ENCODE measurements around the gene SYT9.

The SYT9 gene

DNA sequence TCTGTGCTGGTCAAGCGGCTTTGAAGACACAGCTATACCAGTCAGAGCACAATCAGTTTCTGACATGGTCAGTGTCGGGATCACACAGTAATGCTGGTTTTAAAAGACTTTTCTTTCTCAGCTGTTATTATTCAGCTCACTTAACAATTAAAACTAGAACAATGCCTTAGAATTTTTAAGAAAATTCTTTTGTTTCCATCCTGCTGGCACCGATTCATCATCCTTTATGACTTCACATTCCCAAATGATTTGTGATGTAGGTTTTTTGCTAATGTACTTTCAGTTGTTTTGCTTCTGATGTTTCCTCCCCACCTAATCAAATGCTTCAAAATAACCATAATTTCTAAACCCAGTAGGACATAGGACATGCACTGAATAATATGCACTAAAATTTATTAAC, 199.1 kb downstream of the SYT9 start:
- no peaks in the 10 kb centered on the region for H3K4me1 ChIP-seq (ENCODE audit: control insufficient read depth, insufficient read depth, low read length)
- DNase-seq (ENCODE audit: low read depth) = no peak
- no peaks in the 10 kb centered on the region for H3K9me3 ChIP-seq (ENCODE audit: control insufficient read depth, low read length)
- H3K36me3 ChIP-seq (ENCODE audit: control insufficient read depth, insufficient read depth, low read length, severe bottlenecking) = no peaks in the 10 kb centered on the region
- no peak overlapping the region for H3K4me3 ChIP-seq (ENCODE audit: low read length)
- H3K9ac ChIP-seq (ENCODE audit: low read length) = no peak overlapping the region
- H3K27me3 ChIP-seq (replicated peaks; ENCODE audit: control insufficient read depth, insufficient read depth, low read length) = no peaks in the 10 kb centered on the region

DNA sequence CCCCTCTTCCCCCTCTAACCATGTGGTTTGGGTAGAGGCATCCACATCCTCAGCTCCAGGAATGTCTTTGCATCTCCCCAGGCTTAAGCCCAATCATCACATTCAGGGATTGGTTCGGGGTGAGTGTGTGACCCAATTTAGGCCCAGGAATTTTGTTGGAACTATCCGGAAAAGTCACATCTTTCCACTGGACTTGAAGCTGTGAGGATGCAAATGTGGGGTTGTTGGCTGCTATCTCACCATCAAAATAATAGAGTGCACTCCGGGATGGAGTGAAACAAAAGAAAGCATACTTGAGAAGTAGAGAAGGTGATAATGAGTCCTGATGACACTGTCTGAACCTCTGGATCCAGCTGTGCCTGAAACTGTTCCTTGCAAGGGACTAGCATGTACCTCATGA, 199.8 kb downstream of the SYT9 start:
- no peaks in the 10 kb centered on the region for H3K27me3 ChIP-seq (replicated peaks; ENCODE audit: control insufficient read depth, insufficient read depth, low read length)
- H3K4me1 ChIP-seq (ENCODE audit: control insufficient read depth, insufficient read depth, low read length) = no peaks in the 10 kb centered on the region
- DNase-seq (ENCODE audit: low read depth) = no peak
- H3K9me3 ChIP-seq (ENCODE audit: control insufficient read depth, low read length) = no peaks in the 10 kb centered on the region
- no peak overlapping the region for H3K9ac ChIP-seq (ENCODE audit: low read length)
- no peak overlapping the region for H3K4me3 ChIP-seq (ENCODE audit: low read length)
- H3K36me3 ChIP-seq (ENCODE audit: control insufficient read depth, insufficient read depth, low read length, severe bottlenecking) = no peaks in the 10 kb centered on the region

DNA sequence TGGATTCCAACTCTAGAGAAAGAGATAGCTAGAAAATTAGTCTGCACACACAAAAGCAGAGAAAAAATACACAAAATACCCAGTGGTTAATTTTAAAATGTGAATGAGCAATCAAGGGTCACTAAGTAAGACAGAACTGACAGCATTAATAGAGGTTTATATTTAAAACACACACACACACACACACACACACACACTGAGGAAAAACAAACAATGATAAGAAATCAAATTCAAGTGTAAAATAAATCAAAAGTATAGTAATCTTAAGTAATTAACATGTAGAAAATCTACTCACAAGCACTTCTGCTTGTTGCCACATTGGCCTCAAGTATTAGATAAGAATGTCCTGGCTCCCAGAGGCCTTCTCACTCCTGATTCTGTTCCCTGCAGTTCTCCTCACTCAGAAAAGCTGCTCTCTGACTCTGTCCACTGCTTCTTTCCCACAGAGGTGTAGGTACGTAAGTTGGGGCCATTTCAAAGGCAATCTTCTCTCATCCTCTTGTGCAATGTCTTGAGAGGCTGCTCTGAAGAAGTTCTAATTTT, 200.3 kb downstream of the SYT9 start:
- no peak overlapping the region for H3K9ac ChIP-seq (ENCODE audit: low read length)
- H3K36me3 ChIP-seq (ENCODE audit: control insufficient read depth, insufficient read depth, low read length, severe bottlenecking) = no peaks in the 10 kb centered on the region

DNA sequence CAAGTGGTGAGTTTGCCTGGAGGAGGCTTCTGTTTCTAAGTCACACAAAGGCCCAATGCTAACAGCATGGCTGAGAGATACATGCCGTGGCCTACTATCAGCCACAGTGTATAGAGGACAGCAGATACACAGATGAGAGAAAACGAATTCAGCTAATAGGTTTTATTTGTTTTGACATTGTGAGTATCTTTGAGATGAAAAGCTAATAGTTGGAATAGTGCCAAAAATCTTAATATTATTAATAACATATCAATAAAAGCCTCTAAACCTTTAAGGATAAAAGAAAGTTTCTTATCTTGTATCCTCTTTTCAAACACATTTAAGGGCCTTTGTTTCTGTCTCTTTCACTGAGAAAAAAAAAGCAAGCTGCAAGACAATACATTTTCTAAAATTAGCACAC, 203.2 kb downstream of the SYT9 start:
- no peaks in the 10 kb centered on the region for H3K4me1 ChIP-seq (ENCODE audit: control insufficient read depth, insufficient read depth, low read length)
- no peak overlapping the region for H3K9ac ChIP-seq (ENCODE audit: low read length)
- no peaks in the 10 kb centered on the region for H3K27me3 ChIP-seq (replicated peaks; ENCODE audit: control insufficient read depth, insufficient read depth, low read length)
- H3K36me3 ChIP-seq (ENCODE audit: control insufficient read depth, insufficient read depth, low read length, severe bottlenecking) = no peaks in the 10 kb centered on the region
- H3K4me3 ChIP-seq (ENCODE audit: low read length) = no peak overlapping the region
- DNase-seq (ENCODE audit: low read depth) = no peak
- H3K9me3 ChIP-seq (ENCODE audit: control insufficient read depth, low read length) = no peaks in the 10 kb centered on the region

More for the DNA sequence above, 200.3 kb downstream of the SYT9 start:
- Histone ChIP-seq H3K27me3 (replicated peaks; ENCODE audit: control insufficient read depth, insufficient read depth, low read length) (no peaks in the 10 kb centered on the region), H3K4me1 (ENCODE audit: control insufficient read depth, insufficient read depth, low read length) (no peaks in the 10 kb centered on the region), H3K4me3 (ENCODE audit: low read length) (no peak overlapping the region), H3K9me3 (ENCODE audit: control insufficient read depth, low read length) (no peaks in the 10 kb centered on the region)
- no peak for DNase-seq (ENCODE audit: low read depth)

DNA sequence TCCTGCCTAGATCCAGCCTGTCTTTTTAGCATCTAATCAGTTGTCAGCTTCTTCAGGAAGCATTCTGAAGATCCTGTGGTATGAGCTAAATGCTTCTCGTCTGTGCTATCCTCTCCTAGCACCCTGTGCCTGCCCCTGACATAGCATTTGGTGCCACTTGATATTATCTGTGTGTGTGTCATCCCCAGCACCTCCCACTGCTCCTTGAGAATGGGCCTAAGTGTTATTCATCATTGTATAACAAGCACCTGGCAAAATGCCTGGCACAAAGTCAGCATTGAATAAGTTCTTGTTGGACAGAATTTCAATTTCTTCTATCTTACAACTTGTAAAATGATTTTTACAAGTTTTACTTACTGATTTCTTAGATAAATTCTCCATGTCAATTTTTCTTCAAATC, 205.5 kb downstream of the SYT9 start:
- no peaks in the 10 kb centered on the region for H3K9me3 ChIP-seq (ENCODE audit: control insufficient read depth, low read length)
- no peak overlapping the region for H3K9ac ChIP-seq (ENCODE audit: low read length)
- DNase-seq (ENCODE audit: low read depth) = peak; percentile 17
- no peaks in the 10 kb centered on the region for H3K36me3 ChIP-seq (ENCODE audit: control insufficient read depth, insufficient read depth, low read length, severe bottlenecking)
- no peaks in the 10 kb centered on the region for H3K4me1 ChIP-seq (ENCODE audit: control insufficient read depth, insufficient read depth, low read length)
- no peak overlapping the region for H3K4me3 ChIP-seq (ENCODE audit: low read length)
- no peaks in the 10 kb centered on the region for H3K27me3 ChIP-seq (replicated peaks; ENCODE audit: control insufficient read depth, insufficient read depth, low read length)

DNA sequence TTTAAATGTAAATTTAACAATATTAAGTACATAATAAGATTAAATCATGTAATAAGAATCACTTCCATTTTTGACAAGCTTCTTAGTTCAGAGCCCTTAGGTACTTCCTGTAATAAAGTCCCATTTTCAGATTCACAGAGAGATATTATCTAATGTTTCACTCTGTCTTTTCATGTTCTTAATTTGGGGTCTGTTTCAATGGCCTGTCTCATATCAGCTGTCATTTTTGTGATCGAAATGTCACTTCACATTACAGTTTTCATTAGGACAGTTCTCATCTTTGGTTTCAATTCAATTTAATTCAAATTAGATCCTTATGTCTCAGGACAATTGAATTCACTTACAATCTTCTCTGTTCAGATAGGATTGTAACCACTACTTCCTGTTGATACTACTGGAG, 211.0 kb downstream of the SYT9 start:
- no peaks in the 10 kb centered on the region for H3K27me3 ChIP-seq (replicated peaks; ENCODE audit: control insufficient read depth, insufficient read depth, low read length)
- H3K36me3 ChIP-seq (ENCODE audit: control insufficient read depth, insufficient read depth, low read length, severe bottlenecking) = no peaks in the 10 kb centered on the region
- no peaks in the 10 kb centered on the region for H3K4me1 ChIP-seq (ENCODE audit: control insufficient read depth, insufficient read depth, low read length)
- no peak overlapping the region for H3K9ac ChIP-seq (ENCODE audit: low read length)
- no peaks in the 10 kb centered on the region for H3K9me3 ChIP-seq (ENCODE audit: control insufficient read depth, low read length)
- no peak overlapping the region for H3K4me3 ChIP-seq (ENCODE audit: low read length)
- DNase-seq (ENCODE audit: low read depth) = no peak

DNA sequence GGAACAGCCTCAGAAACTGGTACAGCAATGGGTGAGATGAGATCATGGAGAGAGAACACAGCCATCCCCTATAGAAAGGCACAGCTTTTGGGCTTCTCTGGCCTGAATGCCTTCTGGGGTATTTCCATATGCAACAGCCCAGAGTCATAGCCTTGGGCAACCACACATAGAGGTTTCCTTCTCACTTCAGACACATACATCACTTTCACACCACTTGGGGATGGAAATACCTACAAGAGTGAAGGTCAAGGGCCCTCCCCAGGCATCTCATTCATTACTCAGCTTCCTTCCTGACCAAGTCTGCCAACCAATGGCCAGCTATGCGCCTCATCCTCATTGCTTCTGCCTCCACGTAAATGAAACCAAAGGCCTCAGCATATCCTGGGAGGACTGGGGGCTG, 215.9 kb downstream of the SYT9 start:
- Histone ChIP-seq H3K9me3 (ENCODE audit: control insufficient read depth, low read length) (no peaks in the 10 kb centered on the region), H3K4me1 (ENCODE audit: control insufficient read depth, insufficient read depth, low read length) (no peaks in the 10 kb centered on the region), H3K27me3 (replicated peaks; ENCODE audit: control insufficient read depth, insufficient read depth, low read length) (no peaks in the 10 kb centered on the region), H3K36me3 (ENCODE audit: control insufficient read depth, insufficient read depth, low read length, severe bottlenecking) (no peaks in the 10 kb centered on the region), H3K9ac (ENCODE audit: low read length) (no peak overlapping the region), H3K4me3 (ENCODE audit: low read length) (no peak overlapping the region)
- DNase-seq (ENCODE audit: low read depth) = no peak

DNA sequence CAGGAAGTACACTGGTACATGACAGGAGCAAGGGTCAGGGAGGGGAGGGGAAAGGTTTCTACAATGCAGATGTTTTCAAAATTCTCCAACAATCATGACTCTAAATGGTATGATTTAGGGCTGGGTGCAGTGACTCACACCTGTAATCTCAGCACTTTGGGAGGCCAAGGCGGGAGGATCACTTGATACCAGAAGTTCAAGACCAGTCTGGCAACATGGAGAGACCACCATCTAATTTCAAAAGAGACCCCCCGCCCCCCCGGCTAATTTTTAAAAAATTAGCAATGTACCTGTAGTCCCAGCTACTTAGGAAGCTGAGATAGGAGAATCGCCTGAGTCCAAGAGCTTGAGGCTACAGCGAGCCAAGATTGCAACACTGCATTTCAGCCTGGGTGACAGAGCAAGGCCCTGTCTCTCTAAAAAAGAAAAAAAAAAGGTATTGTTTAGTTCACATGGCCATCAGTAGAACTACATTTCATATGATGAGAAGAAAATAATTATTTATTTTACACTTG, 217.7 kb downstream of the SYT9 start:
- no peak for DNase-seq (ENCODE audit: low read depth)
- no peaks in the 10 kb centered on the region for H3K27me3 ChIP-seq (replicated peaks; ENCODE audit: control insufficient read depth, insufficient read depth, low read length)
- H3K36me3 ChIP-seq (ENCODE audit: control insufficient read depth, insufficient read depth, low read length, severe bottlenecking) = no peaks in the 10 kb centered on the region
- H3K4me3 ChIP-seq (ENCODE audit: low read length) = no peak overlapping the region
- no peak overlapping the region for H3K9ac ChIP-seq (ENCODE audit: low read length)
- H3K9me3 ChIP-seq (ENCODE audit: control insufficient read depth, low read length) = no peaks in the 10 kb centered on the region
- no peaks in the 10 kb centered on the region for H3K4me1 ChIP-seq (ENCODE audit: control insufficient read depth, insufficient read depth, low read length)

DNA sequence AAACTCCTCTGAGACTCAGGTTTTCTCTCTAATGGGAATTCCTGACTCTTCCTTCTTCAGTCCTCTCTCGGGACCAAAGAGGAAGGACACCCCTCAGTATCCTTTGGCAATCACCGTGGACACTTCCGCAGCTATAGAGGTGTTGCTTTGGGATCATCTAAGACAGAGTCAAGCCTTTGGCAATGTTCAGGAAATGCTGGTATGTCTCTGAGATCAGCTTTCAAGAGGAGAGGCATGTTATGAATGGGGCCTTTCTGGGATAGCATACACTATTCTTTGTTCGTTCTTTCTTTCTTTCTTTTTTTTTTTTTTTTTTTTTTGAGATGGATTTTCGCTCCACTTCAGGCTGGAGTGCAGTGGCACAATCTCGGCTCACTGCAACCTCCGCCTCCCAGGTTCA, 219.4 kb downstream of the SYT9 start:
- no peaks in the 10 kb centered on the region for H3K9me3 ChIP-seq (ENCODE audit: control insufficient read depth, low read length)
- H3K4me3 ChIP-seq (ENCODE audit: low read length) = no peak overlapping the region
- peaks cover 4% of the 10 kb centered on the region for H3K27me3 ChIP-seq (replicated peaks; ENCODE audit: control insufficient read depth, insufficient read depth, low read length)
- no peaks in the 10 kb centered on the region for H3K36me3 ChIP-seq (ENCODE audit: control insufficient read depth, insufficient read depth, low read length, severe bottlenecking)
- no peaks in the 10 kb centered on the region for H3K4me1 ChIP-seq (ENCODE audit: control insufficient read depth, insufficient read depth, low read length)
- no peak for DNase-seq (ENCODE audit: low read depth)
- no peak overlapping the region for H3K9ac ChIP-seq (ENCODE audit: low read length)

DNA sequence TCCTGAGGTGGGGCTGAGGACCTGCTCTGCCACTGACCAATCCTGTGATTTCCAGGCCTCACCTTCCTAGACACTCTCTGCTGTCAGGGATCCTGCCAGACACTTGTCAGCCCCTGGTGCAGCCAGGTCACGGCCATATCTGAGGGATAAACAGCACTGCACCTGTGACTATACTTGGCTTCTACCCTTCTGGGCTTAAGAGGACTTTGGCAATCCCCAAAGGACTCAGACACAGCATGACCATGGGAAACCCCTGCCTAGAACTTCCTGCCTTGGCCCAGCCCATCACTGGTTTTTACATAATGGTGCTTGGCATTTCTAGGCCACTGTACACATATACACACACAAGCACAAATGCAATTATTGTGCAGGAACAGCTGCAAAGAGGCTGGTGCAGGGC, 222.0 kb downstream of the SYT9 start:
- Histone ChIP-seq H3K4me1 (ENCODE audit: control insufficient read depth, insufficient read depth, low read length) (no peaks in the 10 kb centered on the region), H3K36me3 (ENCODE audit: control insufficient read depth, insufficient read depth, low read length, severe bottlenecking) (no peaks in the 10 kb centered on the region), H3K4me3 (ENCODE audit: low read length) (no peak overlapping the region), H3K27me3 (replicated peaks; ENCODE audit: control insufficient read depth, insufficient read depth, low read length) (peaks cover 14% of the 10 kb centered on the region), H3K9me3 (ENCODE audit: control insufficient read depth, low read length) (no peaks in the 10 kb centered on the region), H3K9ac (ENCODE audit: low read length) (no peak overlapping the region)
- DNase-seq (ENCODE audit: low read depth) = no peak

DNA sequence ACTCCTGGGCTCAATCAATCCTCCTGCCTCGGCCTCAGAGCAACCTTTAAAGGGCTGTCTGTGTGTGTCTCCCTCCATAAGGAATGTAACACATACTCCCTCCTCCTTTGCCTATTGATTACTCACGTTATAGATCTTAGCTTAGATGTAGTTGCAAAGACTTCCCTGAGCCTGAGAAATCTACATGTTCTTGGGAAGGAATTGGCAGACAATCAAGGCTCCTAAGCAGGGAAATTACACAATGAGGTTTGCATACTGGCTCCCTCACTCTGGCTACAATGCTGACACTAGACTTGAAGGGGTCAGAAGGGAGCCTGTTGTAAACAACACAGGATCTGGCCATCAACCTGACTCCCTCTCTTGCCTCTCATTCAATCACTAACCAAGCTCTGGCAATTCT, 228.4 kb downstream of the SYT9 start:
- no peak overlapping the region for H3K4me3 ChIP-seq (ENCODE audit: low read length)
- H3K27me3 ChIP-seq (replicated peaks; ENCODE audit: control insufficient read depth, insufficient read depth, low read length) = peaks cover 10% of the 10 kb centered on the region
- peak; percentile 69 for DNase-seq (ENCODE audit: low read depth)
- no peaks in the 10 kb centered on the region for H3K9me3 ChIP-seq (ENCODE audit: control insufficient read depth, low read length)
- no peaks in the 10 kb centered on the region for H3K36me3 ChIP-seq (ENCODE audit: control insufficient read depth, insufficient read depth, low read length, severe bottlenecking)
- peaks cover 19% of the 10 kb centered on the region for H3K4me1 ChIP-seq (ENCODE audit: control insufficient read depth, insufficient read depth, low read length)
- no peak overlapping the region for H3K9ac ChIP-seq (ENCODE audit: low read length)

DNA sequence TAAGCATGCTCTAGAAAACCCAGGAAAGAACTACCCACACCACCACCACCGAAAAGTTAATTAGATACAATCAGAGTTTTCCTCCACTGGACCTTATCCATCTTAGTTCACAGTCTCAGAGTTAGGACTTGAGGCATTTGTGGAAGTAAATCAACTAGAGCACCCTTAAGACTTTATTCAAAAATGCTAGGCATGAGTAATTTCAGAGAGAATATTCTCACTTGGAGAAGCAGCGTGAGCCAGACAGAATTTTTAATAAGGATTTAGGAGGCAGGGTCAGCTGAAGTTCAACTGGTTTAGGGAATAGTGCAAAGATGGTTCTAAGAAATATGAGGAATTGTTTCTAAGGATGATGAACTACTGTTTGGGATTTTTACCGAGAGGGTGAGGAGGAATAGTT, 232.4 kb downstream of the SYT9 start:
- Histone ChIP-seq H3K4me3 (ENCODE audit: low read length) (no peak overlapping the region), H3K9ac (ENCODE audit: low read length) (no peak overlapping the region), H3K27me3 (replicated peaks; ENCODE audit: control insufficient read depth, insufficient read depth, low read length) (no peaks in the 10 kb centered on the region), H3K36me3 (ENCODE audit: control insufficient read depth, insufficient read depth, low read length, severe bottlenecking) (no peaks in the 10 kb centered on the region), H3K9me3 (ENCODE audit: control insufficient read depth, low read length) (no peaks in the 10 kb centered on the region), H3K4me1 (ENCODE audit: control insufficient read depth, insufficient read depth, low read length) (peaks cover 44% of the 10 kb centered on the region)
- DNase-seq (ENCODE audit: low read depth) = no peak
